Keratinocyte (primary cell): ENCODE measurements around the gene IRGC. TPM values are rescaled to one million over a fixed set of nuclear protein-coding genes. Genes with fewer than 3 reads are reported as not detected.

Source experiments
- DNase-seq: peaks from one replicate; pipeline ENCODE4 v3.0.0-alpha.2; 2011; ENCODE audit warnings: low read depth, missing footprints, low spot score
- FAIRE-seq: peaks from 2 replicates; lab custom pipeline; 2011; peaks lifted over from hg19 to GRCh38; lab: Jason Lieb, UNC
- H2AFZ ChIP-seq: 2 replicates; pipeline ENCODE4 v1.6.0; 2012; ENCODE audit warnings: low read length, control low read depth, inconsistent platforms; ENCODE audit not compliant: control insufficient read depth
- H3K27ac ChIP-seq: 2 replicates; pipeline ENCODE4 v1.5.1; 2011; ENCODE audit warnings: low read length; ENCODE audit not compliant: control insufficient read depth, insufficient read depth
- H3K27me3 ChIP-seq: 3 replicates; pipeline ENCODE4 v1.6.0; 2011; ENCODE audit warnings: low read length; ENCODE audit not compliant: control insufficient read depth, insufficient read depth; ENCODE audit errors: extremely low read depth
- H3K36me3 ChIP-seq, 2 experiments: 2 replicates in 1 of 2; 3 replicates in 1 of 2; pipeline ENCODE4 v1.5.1; 2011; ENCODE audit warnings: low read length in 2 of 2, mild to moderate bottlenecking in 1 of 2; ENCODE audit not compliant: control insufficient read depth in 2 of 2, insufficient read depth in 2 of 2; ENCODE audit errors: extremely low read depth in 1 of 2
- H3K4me1 ChIP-seq: 3 replicates; pipeline ENCODE4 v1.5.1; 2011; ENCODE audit warnings: low read length; ENCODE audit not compliant: control insufficient read depth, insufficient read depth; ENCODE audit errors: extremely low read depth
- H3K4me2 ChIP-seq: 3 replicates; pipeline ENCODE4 v1.6.0; 2011; ENCODE audit warnings: low read depth, low read length; ENCODE audit not compliant: control insufficient read depth, insufficient read depth; ENCODE audit errors: extremely low read depth
- H3K4me3 ChIP-seq, 3 experiments: fragments of 200-600 bp in 1 of 3; sonication (generic) in 1 of 3; 2 replicates in 2 of 3; 3 replicates in 1 of 3; pipeline ENCODE4 v1.5.1; 2011 to 2016; ENCODE audit warnings: low read length in 3 of 3, mild to moderate bottlenecking in 3 of 3, control low read depth in 2 of 3, inconsistent platforms in 1 of 3, low read depth in 1 of 3, mixed read lengths in 1 of 3, mixed run types in 1 of 3, moderate library complexity in 1 of 3; ENCODE audit not compliant: control insufficient read depth in 2 of 3, insufficient read depth in 2 of 3; ENCODE audit errors: extremely low read depth in 1 of 3
- H3K79me2 ChIP-seq: 2 replicates; pipeline ENCODE4 v1.6.0; 2012; ENCODE audit warnings: low read length; ENCODE audit not compliant: control insufficient read depth, insufficient read depth
- H3K9ac ChIP-seq: 3 replicates; pipeline ENCODE4 v1.6.0; 2011; ENCODE audit warnings: low read length; ENCODE audit not compliant: control insufficient read depth, insufficient read depth; ENCODE audit errors: extremely low read depth
- H3K9me1 ChIP-seq: 3 replicates; pipeline ENCODE4 v1.6.0; 2011; ENCODE audit warnings: low read length; ENCODE audit not compliant: control insufficient read depth, insufficient read depth; ENCODE audit errors: extremely low read depth
- H3K9me3 ChIP-seq: 2 replicates; pipeline ENCODE4 v1.5.1; 2012; ENCODE audit warnings: low read depth, low read length; ENCODE audit not compliant: control insufficient read depth
- H4K20me1 ChIP-seq: 3 replicates; pipeline ENCODE4 v1.6.0; 2011; ENCODE audit warnings: low read length; ENCODE audit not compliant: control insufficient read depth, insufficient read depth; ENCODE audit errors: extremely low read depth
- CTCF ChIP-seq, 3 experiments: IDR thresholded peaks in 1 of 3; conservative IDR thresholded peaks in 1 of 3; optimal IDR thresholded peaks in 1 of 3; 2 replicates in 2 of 3; 3 replicates in 1 of 3; pipeline versions ENCODE3 to v1.5.1; 2011; ENCODE audit warnings: low read length in 3 of 3, mild to moderate bottlenecking in 3 of 3, moderate library complexity in 2 of 3, control low read depth in 1 of 3, inconsistent platforms in 1 of 3; ENCODE audit not compliant: insufficient read depth in 2 of 3; ENCODE audit errors: extremely low read depth in 1 of 3
- EZH2 ChIP-seq: IDR thresholded peaks from one replicate; pipeline ENCODE4 v1.6.1; 2012; ENCODE audit warnings: inconsistent platforms, mild to moderate bottlenecking, low read length, moderate library complexity
- dilution Hi-C: fragments of 300-500 bp; cut with MboI; formaldehyde crosslinking; loops from one replicate; pipeline ENCODE4 v1.7.0; 2020; ENCODE audit warnings: low sequenced_read_pairs; ENCODE audit not compliant: extremely low pct_ligation_motif_present
- polyA plus RNA-seq, 5 experiments: library from polyadenylated mRNA; depleted of rRNA in 3 of 5; stranded (reverse) in 3 of 5; stranded (forward) in 1 of 5; unstranded in 1 of 5; fragments of >200 nt; gene quantifications; 1 replicate in 1 of 5; 2 replicates in 3 of 5; 3 replicates in 1 of 5; pipeline versions ENCODE4 v1.2.1 to v1.2.3, GENCODE V29; 2011 to 2012; ENCODE audit warnings: missing spikeins in 2 of 5, low read depth in 1 of 5, low replicate concordance in 1 of 5

Gene IRGC
- polyA plus RNA-seq, 1 donor (not counting 4 experiments of a cell fraction or from before 2014, with no cell fraction given): not detected

DNA sequence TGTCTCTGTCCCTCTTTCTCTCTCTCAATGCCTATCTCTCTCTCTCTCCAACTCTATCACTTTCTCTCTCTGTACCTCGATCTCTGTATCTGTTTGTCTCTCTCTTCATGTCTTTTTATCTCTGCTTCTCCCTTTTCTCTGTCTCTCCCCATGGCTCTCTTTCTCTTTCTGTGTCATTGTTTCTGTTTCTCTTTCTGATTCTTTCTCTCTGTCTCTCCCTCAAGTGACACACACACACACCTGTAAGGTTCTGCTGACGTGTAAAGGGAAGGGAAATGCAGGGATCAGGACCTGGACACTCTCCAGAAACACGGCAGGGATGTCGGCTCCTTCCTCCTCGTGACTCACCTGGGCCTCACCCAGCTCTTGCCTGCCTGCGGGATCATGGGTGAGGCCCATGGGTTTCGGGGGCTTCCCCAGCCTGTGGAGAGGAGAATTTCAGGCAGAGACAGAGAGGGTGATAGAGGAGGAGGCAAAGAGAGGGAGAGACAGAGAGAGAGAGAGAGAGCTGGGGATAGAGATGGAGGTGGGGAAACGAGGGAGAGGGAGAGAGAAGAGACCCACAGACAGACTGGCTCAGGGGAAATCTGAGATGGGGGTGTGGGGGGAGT is 40.5 kb upstream of the IRGC start:
- H3K4me2 ChIP-seq: peak overlapping the region; percentile 88
- no peaks in the 10 kb centered on the region for H3K79me2 ChIP-seq
- peak overlapping the region; percentile 98 for H3K27ac ChIP-seq
- H2AFZ ChIP-seq: peak overlapping the region; percentile 60
- H3K36me3 ChIP-seq: no peaks in the 10 kb centered on the region
- TF ChIP-seq EZH2 (no peak), CTCF (optimal IDR thresholded peaks at IDR 0.05 in 1 of 3, IDR thresholded peaks at IDR 0.05 in 1 of 3, conservative IDR thresholded peaks at IDR 0.05 in 1 of 3; ENCODE audit: extremely low read depth in 1 of 3, insufficient read depth in 2 of 3, low read length in 3 of 3) (no peak)
- no peaks in the 10 kb centered on the region for H3K9me3 ChIP-seq
- H3K9me1 ChIP-seq: peaks cover 2% of the 10 kb centered on the region
- H3K27me3 ChIP-seq: no peaks in the 10 kb centered on the region
- H3K4me3 ChIP-seq: peak overlapping the region in 2 of 3 experiments; percentile 60 to 66
- H4K20me1 ChIP-seq: no peaks in the 10 kb centered on the region
- H3K9ac ChIP-seq: peak overlapping the region; percentile 95
- peaks cover 23% of the 10 kb centered on the region for H3K4me1 ChIP-seq
- dilution Hi-C loops: no loop called here
- FAIRE-seq: peak; percentile 88
- DNase-seq: peak; percentile 98

DNA sequence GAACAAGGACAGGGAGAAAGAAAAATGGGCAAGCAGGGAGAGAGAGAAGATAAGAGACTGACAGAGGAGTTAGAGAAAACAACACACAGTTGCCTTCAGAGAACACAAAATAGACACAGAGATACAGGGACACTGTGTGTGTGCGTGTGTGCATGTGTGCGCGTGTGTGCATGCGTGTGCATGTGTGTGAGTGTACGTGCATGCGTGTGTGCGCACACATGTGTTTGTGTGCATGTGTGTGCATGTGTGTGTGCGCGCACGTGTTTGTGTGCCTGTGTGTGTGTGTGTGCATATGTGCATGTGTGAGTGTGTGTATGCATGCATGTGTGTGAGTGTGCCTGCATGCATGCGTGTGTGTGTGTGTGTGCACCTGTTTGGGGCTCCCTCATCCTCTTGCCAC is 40.0 kb upstream of the IRGC start:
- Histone ChIP-seq H3K4me2 (peak overlapping the region; percentile 88), H3K79me2 (no peaks in the 10 kb centered on the region), H3K9me3 (no peaks in the 10 kb centered on the region), H3K4me1 (peaks cover 18% of the 10 kb centered on the region), H3K9ac (peak overlapping the region; percentile 95), H3K27me3 (no peaks in the 10 kb centered on the region), H3K36me3 (no peaks in the 10 kb centered on the region), H2AFZ (peak overlapping the region; percentile 60), H3K4me3 (peak overlapping the region in 1 of 3 experiments; percentile 11), H3K27ac (peak overlapping the region; percentile 98), H3K9me1 (peaks cover 2% of the 10 kb centered on the region), H4K20me1 (no peaks in the 10 kb centered on the region)
- FAIRE-seq: no peak
- DNase-seq: no peak
- no peak for TF ChIP-seq EZH2
- TF ChIP-seq CTCF (optimal IDR thresholded peaks at IDR 0.05 in 1 of 3, IDR thresholded peaks at IDR 0.05 in 1 of 3, conservative IDR thresholded peaks at IDR 0.05 in 1 of 3; ENCODE audit: extremely low read depth in 1 of 3, insufficient read depth in 2 of 3, low read length in 3 of 3): no peak
- dilution Hi-C loops: no loop called here
